ENCODE measurements around the gene SEC24C. TPM values are rescaled to one million over a fixed set of nuclear protein-coding genes. Genes with fewer than 3 reads are reported as not detected.

Gene SEC24C
- total RNA-seq, 1 donor from 2014 or later = 99.0 TPM

- DNase-seq (ENCODE audit: low read depth) (peak; percentile 33), FAIRE-seq (no peak)
- Mint-ChIP-seq H3K4me1 (ENCODE audit: low read depth, unreplicated experiment) (peaks cover 38% of the 10 kb centered on the region), H3K4me3 (ENCODE audit: unreplicated experiment) (peak overlapping the region; percentile 64), H3K36me3 (ENCODE audit: low read depth, unreplicated experiment) (peaks cover 50% of the 10 kb centered on the region), H3K9me3 (ENCODE audit: unreplicated experiment) (no peaks in the 10 kb centered on the region), H3K27ac (ENCODE audit: unreplicated experiment) (peak overlapping the region; percentile 29), H3K27me3 (ENCODE audit: low read depth, unreplicated experiment) (no peaks in the 10 kb centered on the region)
- Histone ChIP-seq H3K27me3 (ENCODE audit: insufficient read depth, low read length) (no peaks in the 10 kb centered on the region), H3K4me3 (ENCODE audit: insufficient read depth, low read depth, low read length) (no peak overlapping the region), H4K20me1 (ENCODE audit: insufficient read depth, low read length) (peaks cover 85% of the 10 kb centered on the region), H3K36me3 (ENCODE audit: insufficient read depth, low read length) (peaks cover 75% of the 10 kb centered on the region), H3K27ac (ENCODE audit: low read depth, low read length) (peak overlapping the region; percentile 32), H2AFZ (ENCODE audit: low read depth, low read length) (no peak overlapping the region), H3K4me2 (ENCODE audit: low read length) (peak overlapping the region; percentile 26), H3K9ac (ENCODE audit: low read length) (peak overlapping the region; percentile 17), H3K4me1 (ENCODE audit: insufficient read depth, low read length) (peaks cover 15% of the 10 kb centered on the region), H3K79me2 (ENCODE audit: insufficient read depth, low read length) (peaks cover 47% of the 10 kb centered on the region), H3K9me3 (ENCODE audit: insufficient read depth, low read depth, low read length) (no peaks in the 10 kb centered on the region)
- no peak for TF ChIP-seq EZH2 (IDR thresholded peaks at IDR 0.05; ENCODE audit: insufficient read depth, low read length)
Measured at GRCh38 chr10:73762915-73763314, 18.7 kb downstream of the SEC24C start.

GRCh38 chr10:73763343-73763742 is 19.2 kb downstream of the SEC24C start:
- peak overlapping the region; percentile 32 for H3K27ac ChIP-seq (ENCODE audit: low read depth, low read length)
- H4K20me1 ChIP-seq (ENCODE audit: insufficient read depth, low read length) = peaks cover 81% of the 10 kb centered on the region
- Mint-ChIP-seq H3K4me1 (ENCODE audit: low read depth, unreplicated experiment) (peaks cover 38% of the 10 kb centered on the region), H3K9me3 (ENCODE audit: unreplicated experiment) (no peaks in the 10 kb centered on the region), H3K27me3 (ENCODE audit: low read depth, unreplicated experiment) (no peaks in the 10 kb centered on the region), H3K27ac (ENCODE audit: unreplicated experiment) (peak overlapping the region; percentile 29), H3K4me3 (ENCODE audit: unreplicated experiment) (peak overlapping the region; percentile 64), H3K36me3 (ENCODE audit: low read depth, unreplicated experiment) (peaks cover 50% of the 10 kb centered on the region)
- H3K4me2 ChIP-seq (ENCODE audit: low read length) = peak overlapping the region; percentile 26
- H2AFZ ChIP-seq (ENCODE audit: low read depth, low read length) = no peak overlapping the region
- H3K36me3 ChIP-seq (ENCODE audit: insufficient read depth, low read length) = peaks cover 76% of the 10 kb centered on the region
- DNase-seq (ENCODE audit: low read depth) = no peak
- H3K27me3 ChIP-seq (ENCODE audit: insufficient read depth, low read length) = no peaks in the 10 kb centered on the region
- H3K79me2 ChIP-seq (ENCODE audit: insufficient read depth, low read length) = peaks cover 43% of the 10 kb centered on the region
- no peak for TF ChIP-seq EZH2 (IDR thresholded peaks at IDR 0.05; ENCODE audit: insufficient read depth, low read length)
- no peak for TF ChIP-seq CTCF (IDR thresholded peaks at IDR 0.05; ENCODE audit: insufficient read depth, low read depth, low read length)
- FAIRE-seq = no peak
- peaks cover 15% of the 10 kb centered on the region for H3K4me1 ChIP-seq (ENCODE audit: insufficient read depth, low read length)
- no peak overlapping the region for H3K4me3 ChIP-seq (ENCODE audit: insufficient read depth, low read depth, low read length)
- no peaks in the 10 kb centered on the region for H3K9me3 ChIP-seq (ENCODE audit: insufficient read depth, low read depth, low read length)
- peak overlapping the region; percentile 17 for H3K9ac ChIP-seq (ENCODE audit: low read length)

- H3K4me3 ChIP-seq (ENCODE audit: insufficient read depth, low read depth, low read length) = no peak overlapping the region
- H3K9me3 Mint-ChIP-seq (ENCODE audit: unreplicated experiment) = no peaks in the 10 kb centered on the region
- no peak overlapping the region for H3K9ac ChIP-seq (ENCODE audit: low read length)
- no peak overlapping the region for H2AFZ ChIP-seq (ENCODE audit: low read depth, low read length)
- TF ChIP-seq CTCF (IDR thresholded peaks at IDR 0.05; ENCODE audit: insufficient read depth, low read depth, low read length) (no peak), EZH2 (IDR thresholded peaks at IDR 0.05; ENCODE audit: insufficient read depth, low read length) (no peak)
- H3K79me2 ChIP-seq (ENCODE audit: insufficient read depth, low read length) = peaks cover 29% of the 10 kb centered on the region
- H3K27ac ChIP-seq (ENCODE audit: low read depth, low read length) = no peak overlapping the region
- DNase-seq (ENCODE audit: low read depth) (no peak), FAIRE-seq (no peak)
- H3K36me3 ChIP-seq (ENCODE audit: insufficient read depth, low read length) = peaks cover 84% of the 10 kb centered on the region
- peaks cover 28% of the 10 kb centered on the region for H3K4me1 Mint-ChIP-seq (ENCODE audit: low read depth, unreplicated experiment)
- H3K27me3 Mint-ChIP-seq (ENCODE audit: low read depth, unreplicated experiment) = no peaks in the 10 kb centered on the region
- H4K20me1 ChIP-seq (ENCODE audit: insufficient read depth, low read length) = peaks cover 65% of the 10 kb centered on the region
- H3K27me3 ChIP-seq (ENCODE audit: insufficient read depth, low read length) = no peaks in the 10 kb centered on the region
- peaks cover 58% of the 10 kb centered on the region for H3K36me3 Mint-ChIP-seq (ENCODE audit: low read depth, unreplicated experiment)
- H3K4me2 ChIP-seq (ENCODE audit: low read length) = no peak overlapping the region
- H3K4me3 Mint-ChIP-seq (ENCODE audit: unreplicated experiment) = no peak overlapping the region
- H3K4me1 ChIP-seq (ENCODE audit: insufficient read depth, low read length) = peaks cover 15% of the 10 kb centered on the region
- H3K9me3 ChIP-seq (ENCODE audit: insufficient read depth, low read depth, low read length) = no peaks in the 10 kb centered on the region
- no peak overlapping the region for H3K27ac Mint-ChIP-seq (ENCODE audit: unreplicated experiment)
Measured at GRCh38 chr10:73765066-73765465, 20.9 kb downstream of the SEC24C start.

Measured in astrocyte (in vitro differentiated cells and primary cell).